Activated naive CD4-positive, alpha-beta T cell treated with anti-CD3 and anti-CD28 coated beads, Interleukin-2, amount 10 ng/mL, durations not matched to agents 7 days and 5 days (primary cell): Measurements from ENCODE around the gene CMTM7.

ENCODE experiments used
- CTCF ChIA-PET: fragments of 350-600 bp; sonication (Branson Sonifier 250); formaldehyde crosslinking; loops from one replicate; lab custom pipeline; 2021; ENCODE audit warnings: antibody characterized with exemption; lab: Charles Lee
- DNase-seq: peaks from one replicate; pipeline ENCODE4 v3.0.0-alpha.2; 2020
- H3K27ac Mint-ChIP-seq: one replicate; pipeline ENCODE4 v1.8.0; 2021; ENCODE audit warnings: mild to moderate bottlenecking, moderate library complexity, mixed read lengths
- H3K27me3 Mint-ChIP-seq: one replicate; pipeline ENCODE4 v1.8.0; 2021; ENCODE audit warnings: mild to moderate bottlenecking, mixed read lengths
- H3K36me3 Mint-ChIP-seq: one replicate; pipeline ENCODE4 v1.8.0; 2021; ENCODE audit warnings: mixed read lengths
- H3K4me1 Mint-ChIP-seq: one replicate; pipeline ENCODE4 v1.8.0; 2021; ENCODE audit warnings: mixed read lengths
- H3K4me3 Mint-ChIP-seq: one replicate; pipeline ENCODE4 v1.8.0; 2021; ENCODE audit warnings: mild to moderate bottlenecking, moderate library complexity, mixed read lengths
- H3K9me3 Mint-ChIP-seq: one replicate; pipeline ENCODE4 v1.8.0; 2021; ENCODE audit warnings: mixed read lengths

The CMTM7 gene

GRCh38 chr3:32395496-32395895 is 3.8 kb downstream of the CMTM7 start:
- Mint-ChIP-seq H3K36me3 (peaks cover 17% of the 10 kb centered on the region), H3K27ac (peak overlapping the region; percentile 34), H3K4me1 (peaks cover 82% of the 10 kb centered on the region), H3K27me3 (no peaks in the 10 kb centered on the region), H3K9me3 (no peaks in the 10 kb centered on the region), H3K4me3 (no peak overlapping the region)
- CTCF ChIA-PET, result interaction anchor here (0.6 to 5.2 kb wide), 12 partner anchors 12 to 291 kb away, joined by 3 to 50 read pairs (median 3); no protein-coding TSS in a partner anchor
- no peak for DNase-seq

GRCh38 chr3:32397941-32398340 is 6.3 kb downstream of the CMTM7 start:
- CTCF ChIA-PET, result interaction anchor here (0.7 to 5.2 kb wide), 6 partner anchors 23 to 226 kb away, joined by 3 to 50 read pairs (median 4); no protein-coding TSS in a partner anchor
- DNase-seq, result no peak
- H3K27ac Mint-ChIP-seq, result no peak overlapping the region
- no peaks in the 10 kb centered on the region for H3K9me3 Mint-ChIP-seq
- H3K4me3 Mint-ChIP-seq, result no peak overlapping the region
- peaks cover 21% of the 10 kb centered on the region for H3K36me3 Mint-ChIP-seq
- peaks cover 86% of the 10 kb centered on the region for H3K4me1 Mint-ChIP-seq
- H3K27me3 Mint-ChIP-seq, result no peaks in the 10 kb centered on the region

- H3K36me3 Mint-ChIP-seq, result peaks cover 22% of the 10 kb centered on the region
- DNase-seq, result no peak
- H3K27ac Mint-ChIP-seq, result peak overlapping the region; percentile 76
- CTCF ChIA-PET, result interaction anchor here (1.0 to 5.2 kb wide), 5 partner anchors 23 to 221 kb away, joined by 3 to 50 read pairs (median 5); no protein-coding TSS in a partner anchor
- H3K27me3 Mint-ChIP-seq, result no peaks in the 10 kb centered on the region
- no peaks in the 10 kb centered on the region for H3K9me3 Mint-ChIP-seq
- peaks cover 86% of the 10 kb centered on the region for H3K4me1 Mint-ChIP-seq
- no peak overlapping the region for H3K4me3 Mint-ChIP-seq
These were observed 6.9 kb downstream of the CMTM7 start for GRCh38 chr3:32398531-32398930.

GRCh38 chr3:32399030-32399620 is 7.5 kb downstream of the CMTM7 start:
- Mint-ChIP-seq H3K27me3 (no peaks in the 10 kb centered on the region), H3K9me3 (no peaks in the 10 kb centered on the region), H3K36me3 (peaks cover 26% of the 10 kb centered on the region), H3K4me3 (no peak overlapping the region), H3K4me1 (peaks cover 85% of the 10 kb centered on the region), H3K27ac (peak overlapping the region; percentile 76)
- DNase-seq, result peak; percentile 49
- CTCF ChIA-PET, result interaction anchor here (0.7 to 2.5 kb wide), 7 partner anchors 24 to 222 kb away, joined by 3 to 24 read pairs (median 8); no protein-coding TSS in a partner anchor

GRCh38 chr3:32401126-32401525 is 9.5 kb downstream of the CMTM7 start:
- Mint-ChIP-seq H3K9me3 (no peaks in the 10 kb centered on the region), H3K4me1 (peaks cover 79% of the 10 kb centered on the region), H3K36me3 (peaks cover 28% of the 10 kb centered on the region), H3K27me3 (no peaks in the 10 kb centered on the region), H3K4me3 (peak overlapping the region; percentile 79), H3K27ac (peak overlapping the region; percentile 97)
- no peak for DNase-seq
- CTCF ChIA-PET, result interaction anchor here (1.3 to 2.5 kb wide), 8 partner anchors 9 to 224 kb away, joined by 4 to 24 read pairs (median 8); partner anchors contain the start of gene CMTM7

GRCh38 chr3:32401556-32402081 is 10.0 kb downstream of the CMTM7 start:
- peaks cover 79% of the 10 kb centered on the region for H3K4me1 Mint-ChIP-seq
- H3K27ac Mint-ChIP-seq, result peak overlapping the region; percentile 97
- H3K9me3 Mint-ChIP-seq, result no peaks in the 10 kb centered on the region
- DNase-seq, result peak; percentile 83
- peak overlapping the region; percentile 79 for H3K4me3 Mint-ChIP-seq
- CTCF ChIA-PET, result interaction anchor here (1.4 to 2.5 kb wide), 5 partner anchors 10 to 67 kb away, joined by 4 to 24 read pairs (median 7); partner anchors contain the start of gene CMTM7
- H3K36me3 Mint-ChIP-seq, result peaks cover 28% of the 10 kb centered on the region
- no peaks in the 10 kb centered on the region for H3K27me3 Mint-ChIP-seq

GRCh38 chr3:32403663-32404062 is 12.0 kb downstream of the CMTM7 start:
- DNase-seq, result no peak
- Mint-ChIP-seq H3K27ac (peak overlapping the region; percentile 30), H3K4me3 (no peak overlapping the region), H3K4me1 (peaks cover 83% of the 10 kb centered on the region), H3K36me3 (peaks cover 36% of the 10 kb centered on the region), H3K9me3 (no peaks in the 10 kb centered on the region), H3K27me3 (no peaks in the 10 kb centered on the region)
- CTCF ChIA-PET, result interaction anchor here (0.6 to 1.0 kb wide), 2 partner anchors 30 to 66 kb away, joined by 3 read pairs; no protein-coding TSS in a partner anchor

- Mint-ChIP-seq H3K9me3 (no peaks in the 10 kb centered on the region), H3K27me3 (no peaks in the 10 kb centered on the region), H3K36me3 (peaks cover 39% of the 10 kb centered on the region), H3K27ac (no peak overlapping the region), H3K4me1 (peaks cover 77% of the 10 kb centered on the region), H3K4me3 (no peak overlapping the region)
- CTCF ChIA-PET, result interaction anchor here (1.0 to 1.4 kb wide), 3 partner anchors 9 to 63 kb away, joined by 3 to 4 read pairs (median 3); no protein-coding TSS in a partner anchor
- no peak for DNase-seq
These were observed 13.1 kb downstream of the CMTM7 start for GRCh38 chr3:32404714-32405113.

- Mint-ChIP-seq H3K36me3 (peaks cover 39% of the 10 kb centered on the region), H3K27me3 (no peaks in the 10 kb centered on the region), H3K9me3 (no peaks in the 10 kb centered on the region), H3K4me3 (no peak overlapping the region), H3K27ac (no peak overlapping the region), H3K4me1 (peaks cover 76% of the 10 kb centered on the region)
- CTCF ChIA-PET, result interaction anchor here (1.0 to 1.4 kb wide), 4 partner anchors 9 to 62 kb away, joined by 3 to 4 read pairs (median 3); no protein-coding TSS in a partner anchor
- DNase-seq, result no peak
These were observed 13.5 kb downstream of the CMTM7 start for GRCh38 chr3:32405155-32405554.

- Mint-ChIP-seq H3K4me3 (no peak overlapping the region), H3K27me3 (no peaks in the 10 kb centered on the region), H3K9me3 (no peaks in the 10 kb centered on the region), H3K36me3 (peaks cover 39% of the 10 kb centered on the region), H3K27ac (no peak overlapping the region), H3K4me1 (peaks cover 73% of the 10 kb centered on the region)
- DNase-seq, result no peak
- CTCF ChIA-PET, result interaction anchor here (1.0 to 1.4 kb wide), 4 partner anchors 8 to 62 kb away, joined by 3 to 6 read pairs (median 3); no protein-coding TSS in a partner anchor
These were observed 14.2 kb downstream of the CMTM7 start for GRCh38 chr3:32405711-32406323.

GRCh38 chr3:32406486-32407408 is 15.1 kb downstream of the CMTM7 start:
- Mint-ChIP-seq H3K4me3 (no peak overlapping the region), H3K27me3 (no peaks in the 10 kb centered on the region), H3K36me3 (peaks cover 42% of the 10 kb centered on the region), H3K9me3 (no peaks in the 10 kb centered on the region), H3K27ac (peak overlapping the region; percentile 15), H3K4me1 (peaks cover 72% of the 10 kb centered on the region)
- DNase-seq, result no peak
- CTCF ChIA-PET, result interaction anchor here (1.0 kb wide), 1 partner anchor 61 kb away, joined by 6 read pairs; no protein-coding TSS in a partner anchor

- H3K27ac Mint-ChIP-seq, result no peak overlapping the region
- no peaks in the 10 kb centered on the region for H3K27me3 Mint-ChIP-seq
- H3K36me3 Mint-ChIP-seq, result peaks cover 27% of the 10 kb centered on the region
- CTCF ChIA-PET, result interaction anchor here (1.0 to 1.1 kb wide), 2 partner anchors 9 to 23 kb away, joined by 3 to 5 read pairs; no protein-coding TSS in a partner anchor
- H3K4me1 Mint-ChIP-seq, result peaks cover 64% of the 10 kb centered on the region
- DNase-seq, result no peak
- H3K4me3 Mint-ChIP-seq, result no peak overlapping the region
- H3K9me3 Mint-ChIP-seq, result no peaks in the 10 kb centered on the region
These were observed 19.0 kb downstream of the CMTM7 start for GRCh38 chr3:32410367-32411246.
